ENCODE measurements around the gene SNN.

GRCh38 chr16:11639008-11639562 lies 29.2 kb upstream of the SNN start:
- no peak for TF ChIP-seq POLR2AphosphoS5 (IDR thresholded peaks at IDR 0.05)
- TF ChIP-seq, protein P1, sequence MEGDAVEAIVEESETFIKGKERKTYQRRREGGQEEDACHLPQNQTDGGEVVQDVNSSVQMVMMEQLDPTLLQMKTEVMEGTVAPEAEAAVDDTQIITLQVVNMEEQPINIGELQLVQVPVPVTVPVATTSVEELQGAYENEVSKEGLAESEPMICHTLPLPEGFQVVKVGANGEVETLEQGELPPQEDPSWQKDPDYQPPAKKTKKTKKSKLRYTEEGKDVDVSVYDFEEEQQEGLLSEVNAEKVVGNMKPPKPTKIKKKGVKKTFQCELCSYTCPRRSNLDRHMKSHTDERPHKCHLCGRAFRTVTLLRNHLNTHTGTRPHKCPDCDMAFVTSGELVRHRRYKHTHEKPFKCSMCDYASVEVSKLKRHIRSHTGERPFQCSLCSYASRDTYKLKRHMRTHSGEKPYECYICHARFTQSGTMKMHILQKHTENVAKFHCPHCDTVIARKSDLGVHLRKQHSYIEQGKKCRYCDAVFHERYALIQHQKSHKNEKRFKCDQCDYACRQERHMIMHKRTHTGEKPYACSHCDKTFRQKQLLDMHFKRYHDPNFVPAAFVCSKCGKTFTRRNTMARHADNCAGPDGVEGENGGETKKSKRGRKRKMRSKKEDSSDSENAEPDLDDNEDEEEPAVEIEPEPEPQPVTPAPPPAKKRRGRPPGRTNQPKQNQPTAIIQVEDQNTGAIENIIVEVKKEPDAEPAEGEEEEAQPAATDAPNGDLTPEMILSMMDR (IDR thresholded peaks at IDR 0.05) = no peak

Measured in breast epithelium (tissue), 3 donors.